Heart left ventricle (tissue), 16 donors: Measurements from ENCODE around the gene PHF20. TPM values are rescaled to one million over a fixed set of nuclear protein-coding genes. Genes with fewer than 3 reads are reported as not detected.

ENCODE experiments used
- ATAC-seq, 4 donors: fragments of 200-7000 bp; cut with Tn5 transposase; one replicate each; pipeline ENCODE4 v1.9.1; 2020 to 2022; ENCODE audit warnings: moderate library complexity in 4 of 4, mild to moderate bottlenecking in 3 of 4, moderate number of reproducible peaks in 1 of 4
- DNase-seq, 5 donors: peaks; one replicate each; pipeline ENCODE4 v3.0.0-alpha.2; 2020
- H3K27ac ChIP-seq, 12 donors: fragments of 200-600 bp; sonication (generic) in 4 of 12; one replicate each; pipeline versions ENCODE4 v1.5.0 to v1.8.0; 2016 to 2022; ENCODE audit warnings: mild to moderate bottlenecking in 2 of 12
- H3K27me3 ChIP-seq, 9 donors: fragments of 200-600 bp; sonication (generic) in 2 of 9; one replicate each; pipeline versions ENCODE4 v1.5.1 to v1.8.0; 2016 to 2022; ENCODE audit warnings: mild to moderate bottlenecking in 3 of 9
- H3K36me3 ChIP-seq, 9 donors: fragments of 200-600 bp; sonication (generic) in 2 of 9; one replicate each; pipeline versions ENCODE4 v1.5.0 to v1.8.0; 2018 to 2022; ENCODE audit warnings: mild to moderate bottlenecking in 2 of 9
- H3K4me1 ChIP-seq, 12 donors: fragments of 200-600 bp; sonication (generic) in 4 of 12; one replicate each; pipeline versions ENCODE4 v1.5.0 to v1.8.0; 2016 to 2022; ENCODE audit warnings: mild to moderate bottlenecking in 3 of 12
- H3K4me3 ChIP-seq, 12 donors: fragments of 200-600 bp; sonication (generic) in 4 of 12; one replicate each; pipeline versions ENCODE4 v1.5.0 to v1.8.0; 2017 to 2022; ENCODE audit warnings: mild to moderate bottlenecking in 9 of 12, moderate library complexity in 4 of 12
- H3K9me3 ChIP-seq, 12 donors: fragments of 200-600 bp; sonication (generic) in 4 of 12; one replicate each; pipeline versions ENCODE4 v1.5.0 to v1.8.0; 2016 to 2022; ENCODE audit warnings: mild to moderate bottlenecking in 1 of 12
- POLR2A ChIP-seq, 2 donors: fragments of 450-650 bp; IDR thresholded peaks; one replicate each; pipeline ENCODE4 v1.6.1; 2017; ENCODE audit warnings: antibody characterized with exemption in 2 of 2, mild to moderate bottlenecking in 2 of 2, moderate library complexity in 2 of 2
- WGBS, 4 donors: extraction: QIAGEN DNeasy Blood & Tissue Kit in 2 of 4; methylation state at CpG; one replicate each; pipeline versions ENCODE4 v1.1.5 to v1.1.7; 2013 to 2018; 5-methylcytosine and 5-hydroxymethylcytosine counted together
- intact Hi-C, 10 donors: fragments of 100-400 bp; cut with DNase I; formaldehyde crosslinking; loops; one replicate each; pipeline versions ENCODE4 v1.11.1 to v1.14.2; 2022
- polyA plus RNA-seq, 2 donors: library from polyadenylated mRNA; stranded (reverse); fragments of 200-250 nt; gene quantifications; one replicate each; pipeline ENCODE4 v1.2.3, GENCODE V29; 2013
- total RNA-seq, 9 donors: library from RNA; depleted of rRNA in 2 of 9; stranded (reverse); fragments of >200 nt in 2 of 9; fragmentation: NEBNext Ultra II Directional in 3 of 9; extraction: Animal tissue kit (Norgen Biotek cat#: 25700) in 3 of 9; gene quantifications; one replicate each; pipeline versions ENCODE4 v1.1.0 to v1.2.4, GENCODE V29; 2016 to 2023
- TF ChIP-seq, protein P1 (sequence below), 12 donors: fragments of 200-600 bp; sonication (generic) in 4 of 12; IDR thresholded peaks; one replicate each; pipeline versions ENCODE4 v1.5.0 to v1.8.0; 2018 to 2022; ENCODE audit warnings: antibody characterized with exemption in 12 of 12, mild to moderate bottlenecking in 5 of 12
- donor health status: ischemic (EF 13 %, LVEDD 7.1; RV severe dilation, severe dysfunction).
- donor health status: healthy with polysubstance abuse.
- donor health status: DM: no; HTN: yes; CAD: no.
- donor health status: DM: no; HTN: no; CAD: no.
- donor health status: ischemic (EF 25% LVEDD 6.9; RV normal size, moderate dysfunction).
- donor health status: ischemic (EF 25% LVEDD 5.7; RV mildly dilated, moderate dysfunction).
- donor health status: healthy.
- donor health status: DM: yes; HTN: yes; CAD: no.
- donor health status: ischemic (EF 35%, LVEDD 5.7; RV mildly dilated, moderate dysfunction).
- donor health status: nonischemic (EF 11% LVEDD 7.7; RV severe dilation, severe dysfunction).
- donor health status: DM: yes; HTN: yes; CAD: no.
- donor health status: PGD.
- donor health status: ischemic (EF 29% LVEDD 5.4; RV normal size, mild dysfunction).
- donor health status: nonischemic (EF 23%, LVEDD 6.1; RV moderate dilation, normal function).

PHF20 gene
- total and polyA plus RNA-seq, 11 donors: 25.8 to 48.9 (median 36.5) TPM

DNA sequence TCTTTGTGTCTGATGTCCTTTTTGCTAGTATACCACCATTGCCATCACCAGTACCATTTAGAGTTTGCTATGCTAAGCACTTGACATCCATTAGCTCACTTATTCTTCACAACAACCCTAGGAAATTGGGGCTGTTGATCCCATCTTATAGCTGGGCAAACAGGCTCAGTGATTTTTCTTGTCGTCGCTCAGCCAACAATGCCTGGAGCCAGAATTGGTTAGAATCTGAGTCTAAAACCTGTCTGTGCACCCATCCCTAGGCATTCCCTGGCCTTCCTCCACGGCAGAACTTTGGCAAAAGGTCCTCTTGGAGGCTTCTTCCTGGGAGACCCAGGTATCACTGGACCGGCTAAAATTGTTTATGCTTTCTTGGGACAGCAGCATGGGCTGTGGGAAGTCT is 20.9 kb downstream of the PHF20 start:
- no peak for DNase-seq
- no peak overlapping the region for H3K4me3 ChIP-seq
- H3K4me1 ChIP-seq: peaks cover 0 to 28% (median 7%) of the 10 kb centered on the region in 12 donors
- ATAC-seq: no peak
- peaks cover 0 to 3% (median 0%) of the 10 kb centered on the region in 9 donors for H3K36me3 ChIP-seq
- H3K27me3 ChIP-seq: no peaks in the 10 kb centered on the region
- WGBS, 4 donors: 95 to 100% (median 96%) methylated on average over 4 of the region's 4 CpGs
- no peaks in the 10 kb centered on the region for H3K9me3 ChIP-seq
- peak overlapping the region in 1 of 12 donors; percentile 64 for H3K27ac ChIP-seq
- TF ChIP-seq, protein P1, sequence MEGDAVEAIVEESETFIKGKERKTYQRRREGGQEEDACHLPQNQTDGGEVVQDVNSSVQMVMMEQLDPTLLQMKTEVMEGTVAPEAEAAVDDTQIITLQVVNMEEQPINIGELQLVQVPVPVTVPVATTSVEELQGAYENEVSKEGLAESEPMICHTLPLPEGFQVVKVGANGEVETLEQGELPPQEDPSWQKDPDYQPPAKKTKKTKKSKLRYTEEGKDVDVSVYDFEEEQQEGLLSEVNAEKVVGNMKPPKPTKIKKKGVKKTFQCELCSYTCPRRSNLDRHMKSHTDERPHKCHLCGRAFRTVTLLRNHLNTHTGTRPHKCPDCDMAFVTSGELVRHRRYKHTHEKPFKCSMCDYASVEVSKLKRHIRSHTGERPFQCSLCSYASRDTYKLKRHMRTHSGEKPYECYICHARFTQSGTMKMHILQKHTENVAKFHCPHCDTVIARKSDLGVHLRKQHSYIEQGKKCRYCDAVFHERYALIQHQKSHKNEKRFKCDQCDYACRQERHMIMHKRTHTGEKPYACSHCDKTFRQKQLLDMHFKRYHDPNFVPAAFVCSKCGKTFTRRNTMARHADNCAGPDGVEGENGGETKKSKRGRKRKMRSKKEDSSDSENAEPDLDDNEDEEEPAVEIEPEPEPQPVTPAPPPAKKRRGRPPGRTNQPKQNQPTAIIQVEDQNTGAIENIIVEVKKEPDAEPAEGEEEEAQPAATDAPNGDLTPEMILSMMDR (IDR thresholded peaks at IDR 0.05): no peak
- TF ChIP-seq POLR2A (IDR thresholded peaks at IDR 0.05): no peak
- intact Hi-C loops: no loop called here

DNA sequence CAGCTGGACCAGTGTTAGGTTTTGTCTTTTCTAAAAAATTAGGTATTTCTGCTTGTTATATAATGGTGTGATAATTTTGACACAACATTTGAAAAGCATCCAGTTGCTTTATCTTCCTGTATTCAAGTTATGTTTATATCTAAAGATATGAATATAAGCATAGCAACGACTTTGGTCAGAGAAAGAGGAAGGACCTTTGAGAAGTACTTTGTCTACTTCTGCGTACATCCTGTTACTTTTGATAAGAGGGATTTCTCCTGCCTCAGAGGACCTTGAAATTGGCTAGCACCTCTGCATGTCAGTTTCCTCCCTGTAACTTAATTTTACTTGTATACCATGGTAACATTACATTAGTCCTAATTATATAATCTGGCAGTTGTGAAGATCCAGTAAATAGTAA is 24.8 kb downstream of the PHF20 start:
- 4 to 15% (median 7%) methylated on average over 2 of the region's 2 CpGs for whole genome bisulfite sequencing, 4 donors
- Histone ChIP-seq H3K4me1 (peaks cover 0 to 26% (median 7%) of the 10 kb centered on the region in 12 donors), H3K27me3 (no peaks in the 10 kb centered on the region), H3K36me3 (peaks cover 0 to 22% (median 11%) of the 10 kb centered on the region in 9 donors), H3K9me3 (no peaks in the 10 kb centered on the region), H3K4me3 (no peak overlapping the region), H3K27ac (peak overlapping the region in 4 of 12 donors; percentile 10 to 53 (median 30))
- DNase-seq: no peak
- intact Hi-C loops: no loop called here
- peak in 3 of 4 donors; percentile 49 to 88 (median 56) for ATAC-seq
- TF ChIP-seq, protein P1 (IDR thresholded peaks at IDR 0.05): no peak
- TF ChIP-seq POLR2A (IDR thresholded peaks at IDR 0.05): no peak

DNA sequence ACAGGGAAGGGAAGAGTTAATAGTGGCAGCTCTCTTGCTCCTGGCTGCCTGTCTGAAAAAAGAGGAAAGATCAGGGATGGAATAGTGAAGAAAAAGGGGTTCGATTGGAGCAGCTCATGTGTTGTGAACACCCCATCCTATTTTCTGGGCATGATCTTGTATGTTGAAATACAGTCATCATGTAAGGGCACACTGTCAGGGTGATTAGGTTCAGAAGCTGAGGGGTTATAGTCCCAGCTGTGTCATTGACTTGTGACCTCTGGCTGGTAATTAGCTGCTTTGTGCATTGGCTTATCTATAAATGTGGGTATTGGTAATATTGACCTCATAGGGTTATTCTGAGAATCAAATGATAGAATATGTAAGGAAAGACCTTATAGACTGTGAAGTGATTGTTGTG is 30.1 kb downstream of the PHF20 start:
- no peak for DNase-seq
- peaks cover 0 to 73% (median 53%) of the 10 kb centered on the region in 9 donors for H3K36me3 ChIP-seq
- H3K4me1 ChIP-seq: peaks cover 0 to 4% (median under 1%) of the 10 kb centered on the region in 12 donors
- ATAC-seq: no peak
- intact Hi-C loops: no loop called here
- no peak overlapping the region for H3K4me3 ChIP-seq
- H3K9me3 ChIP-seq: no peaks in the 10 kb centered on the region
- H3K27ac ChIP-seq: no peak overlapping the region
- no peaks in the 10 kb centered on the region for H3K27me3 ChIP-seq
- TF ChIP-seq, protein P1 (IDR thresholded peaks at IDR 0.05): no peak
- TF ChIP-seq POLR2A (IDR thresholded peaks at IDR 0.05): no peak
- 80 to 85% (median 82%) methylated on average over 1 of the region's 1 CpG for WGBS, 4 donors

DNA sequence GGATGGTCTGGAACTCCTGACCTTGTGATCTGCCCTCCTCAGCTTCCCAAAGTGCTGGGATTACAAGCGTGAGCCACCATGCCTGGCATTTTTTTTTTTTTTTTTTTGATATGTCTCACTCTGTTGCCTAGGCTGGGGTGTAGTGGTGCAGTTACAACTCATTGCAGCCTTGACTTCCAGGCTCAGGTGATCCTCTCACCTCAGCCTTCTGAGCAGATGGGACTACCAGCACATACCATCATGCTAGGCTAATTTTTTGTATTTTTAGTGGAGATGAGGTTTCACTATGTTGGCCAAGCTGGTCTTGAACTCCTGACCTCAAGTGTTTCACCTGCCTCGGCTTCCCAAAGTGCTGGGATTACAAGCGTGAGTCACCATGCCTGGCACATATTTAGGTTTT is 34.3 kb downstream of the PHF20 start:
- no peak overlapping the region for H3K27ac ChIP-seq
- ATAC-seq (no peak), DNase-seq (no peak)
- 92 to 98% (median 97%) methylated on average over 3 of the region's 3 CpGs for WGBS, 4 donors
- peaks cover 0 to 77% (median 46%) of the 10 kb centered on the region in 9 donors for H3K36me3 ChIP-seq
- intact Hi-C loops: no loop called here
- H3K27me3 ChIP-seq: no peaks in the 10 kb centered on the region
- no peak overlapping the region for H3K4me3 ChIP-seq
- H3K4me1 ChIP-seq: no peaks in the 10 kb centered on the region
- TF ChIP-seq POLR2A (IDR thresholded peaks at IDR 0.05): no peak
- TF ChIP-seq, protein P1 (IDR thresholded peaks at IDR 0.05): no peak
- no peaks in the 10 kb centered on the region for H3K9me3 ChIP-seq
